ENCODE data around the gene DERA.

DERA gene

GRCh38 chr12:15910864-15911721 lies at the start of gene DERA:
Gene DERA, plus strand, starts transcription at chr12:15911332. Its CDS starts 52 bp downstream, at chr12:15911384.
- H3K36me3 ChIP-seq, result peaks cover 8% of the 10 kb centered on the region
- peaks cover 11 to 12% of the 10 kb centered on the region in 2 experiments for H3K4me1 ChIP-seq (ENCODE audit: control insufficient read depth in 1 of 2, insufficient read depth in 1 of 2, low read depth in 1 of 2, low read length in 1 of 2)
- peak within 1 kb of the TSS; percentile 84 for H3K27ac ChIP-seq
- peak; percentile 47 for TF ChIP-seq CTCF (IDR thresholded peaks at IDR 0.05)
- no peaks in the 10 kb centered on the region for H3K27me3 ChIP-seq
- H3K4me3 ChIP-seq (ENCODE audit: low read depth in 1 of 2, low read length in 1 of 2), result peak within 1 kb of the TSS; percentile 66 to 77
- H3K9me3 ChIP-seq, result no peaks in the 10 kb centered on the region

GRCh38 chr12:15861404-15861803 lies 49.7 kb upstream of the DERA start:
- H3K27me3 ChIP-seq, result no peaks in the 10 kb centered on the region
- no peaks in the 10 kb centered on the region for H3K36me3 ChIP-seq
- no peaks in the 10 kb centered on the region for H3K4me1 ChIP-seq (ENCODE audit: control insufficient read depth in 1 of 2, insufficient read depth in 1 of 2, low read depth in 1 of 2, low read length in 1 of 2)
- no peaks in the 10 kb centered on the region for H3K9me3 ChIP-seq
- no peak for TF ChIP-seq CTCF (IDR thresholded peaks at IDR 0.05)
- no peak overlapping the region for H3K4me3 ChIP-seq (ENCODE audit: low read depth in 1 of 2, low read length in 1 of 2)
- no peak overlapping the region for H3K27ac ChIP-seq

GRCh38 chr12:15862840-15863239 lies 48.3 kb upstream of the DERA start:
- no peaks in the 10 kb centered on the region for H3K4me1 ChIP-seq (ENCODE audit: control insufficient read depth in 1 of 2, insufficient read depth in 1 of 2, low read depth in 1 of 2, low read length in 1 of 2)
- H3K9me3 ChIP-seq, result no peaks in the 10 kb centered on the region
- no peaks in the 10 kb centered on the region for H3K36me3 ChIP-seq
- H3K27me3 ChIP-seq, result no peaks in the 10 kb centered on the region
- no peak overlapping the region for H3K27ac ChIP-seq
- no peak for TF ChIP-seq CTCF (IDR thresholded peaks at IDR 0.05)
- no peak overlapping the region for H3K4me3 ChIP-seq (ENCODE audit: low read depth in 1 of 2, low read length in 1 of 2)

GRCh38 chr12:15863372-15863771 lies 47.8 kb upstream of the DERA start:
- TF ChIP-seq CTCF (IDR thresholded peaks at IDR 0.05), result no peak

GRCh38 chr12:15863984-15864383 lies 47.1 kb upstream of the DERA start:
- no peak for TF ChIP-seq CTCF (IDR thresholded peaks at IDR 0.05)
- Histone ChIP-seq H3K27me3 (no peaks in the 10 kb centered on the region), H3K36me3 (no peaks in the 10 kb centered on the region), H3K9me3 (no peaks in the 10 kb centered on the region), H3K27ac (no peak overlapping the region), H3K4me1 (ENCODE audit: control insufficient read depth in 1 of 2, insufficient read depth in 1 of 2, low read depth in 1 of 2, low read length in 1 of 2) (no peaks in the 10 kb centered on the region), H3K4me3 (ENCODE audit: low read depth in 1 of 2, low read length in 1 of 2) (no peak overlapping the region)

More at GRCh38 chr12:15863372-15863771, 47.8 kb upstream of the DERA start:
- no peak overlapping the region for H3K27ac ChIP-seq
- no peaks in the 10 kb centered on the region for H3K9me3 ChIP-seq
- H3K36me3 ChIP-seq, result no peaks in the 10 kb centered on the region
- H3K4me1 ChIP-seq (ENCODE audit: control insufficient read depth in 1 of 2, insufficient read depth in 1 of 2, low read depth in 1 of 2, low read length in 1 of 2), result no peaks in the 10 kb centered on the region
- no peaks in the 10 kb centered on the region for H3K27me3 ChIP-seq
- H3K4me3 ChIP-seq (ENCODE audit: low read depth in 1 of 2, low read length in 1 of 2), result no peak overlapping the region

Data from neutrophil (primary cell).